RWPE2 (cell line): ENCODE data around the gene WWOX.

Experiments used
- ATAC-seq: fragments of 200-7000 bp; cut with Tn5 transposase; 3 replicates; pipeline ENCODE4 v1.9.1; 2021; ENCODE audit warnings: low read depth
- DNase-seq: peaks from one replicate; pipeline ENCODE4 v3.0.0-alpha.2; 2020; ENCODE audit warnings: low spot score
- H3K27ac ChIP-seq: fragments of 450-650 bp; 2 replicates; pipeline ENCODE4 v1.5.1; 2017; ENCODE audit warnings: mild to moderate bottlenecking; ENCODE audit not compliant: poor library complexity, severe bottlenecking
- H3K27me3 ChIP-seq: fragments of 250-450 bp; sonication (Bioruptor Pico); 2 replicates; pipeline ENCODE4 v1.5.1; 2021; ENCODE audit warnings: mild to moderate bottlenecking, moderate library complexity; ENCODE audit not compliant: insufficient read depth, poor library complexity, severe bottlenecking
- H3K36me3 ChIP-seq: fragments of 250-450 bp; sonication (Bioruptor Pico); 2 replicates; pipeline ENCODE4 v1.5.1; 2020; ENCODE audit warnings: low read depth, mild to moderate bottlenecking, moderate library complexity
- H3K4me1 ChIP-seq: fragments of 250-450 bp; sonication (Bioruptor Pico); 2 replicates; pipeline ENCODE4 v1.5.1; 2021; ENCODE audit warnings: mild to moderate bottlenecking, moderate library complexity; ENCODE audit not compliant: insufficient read depth, poor library complexity, severe bottlenecking
- H3K4me3 ChIP-seq: fragments of 250-450 bp; sonication (Bioruptor Pico); 2 replicates; pipeline ENCODE4 v1.5.1; 2021; ENCODE audit warnings: mild to moderate bottlenecking, moderate library complexity; ENCODE audit not compliant: severe bottlenecking
- H3K9me3 ChIP-seq: fragments of 250-450 bp; sonication (Bioruptor Pico); 2 replicates; pipeline ENCODE4 v1.5.1; 2021; ENCODE audit warnings: mild to moderate bottlenecking, moderate library complexity; ENCODE audit not compliant: severe bottlenecking
- TF ChIP-seq, protein P1 (sequence below): fragments of 450-650 bp; IDR thresholded peaks from one replicate; pipeline ENCODE4 v1.5.1; 2017; ENCODE audit warnings: mild to moderate bottlenecking, moderate library complexity; ENCODE audit not compliant: poor library complexity, severe bottlenecking

The WWOX gene

GRCh38 chr16:78738557-78738956 is 639.1 kb downstream of the WWOX start:
- no peak for ATAC-seq
- Histone ChIP-seq H3K27ac (no peak overlapping the region), H3K4me3 (no peak overlapping the region), H3K27me3 (no peaks in the 10 kb centered on the region), H3K9me3 (no peaks in the 10 kb centered on the region), H3K4me1 (no peaks in the 10 kb centered on the region), H3K36me3 (no peaks in the 10 kb centered on the region)
- TF ChIP-seq, protein P1, sequence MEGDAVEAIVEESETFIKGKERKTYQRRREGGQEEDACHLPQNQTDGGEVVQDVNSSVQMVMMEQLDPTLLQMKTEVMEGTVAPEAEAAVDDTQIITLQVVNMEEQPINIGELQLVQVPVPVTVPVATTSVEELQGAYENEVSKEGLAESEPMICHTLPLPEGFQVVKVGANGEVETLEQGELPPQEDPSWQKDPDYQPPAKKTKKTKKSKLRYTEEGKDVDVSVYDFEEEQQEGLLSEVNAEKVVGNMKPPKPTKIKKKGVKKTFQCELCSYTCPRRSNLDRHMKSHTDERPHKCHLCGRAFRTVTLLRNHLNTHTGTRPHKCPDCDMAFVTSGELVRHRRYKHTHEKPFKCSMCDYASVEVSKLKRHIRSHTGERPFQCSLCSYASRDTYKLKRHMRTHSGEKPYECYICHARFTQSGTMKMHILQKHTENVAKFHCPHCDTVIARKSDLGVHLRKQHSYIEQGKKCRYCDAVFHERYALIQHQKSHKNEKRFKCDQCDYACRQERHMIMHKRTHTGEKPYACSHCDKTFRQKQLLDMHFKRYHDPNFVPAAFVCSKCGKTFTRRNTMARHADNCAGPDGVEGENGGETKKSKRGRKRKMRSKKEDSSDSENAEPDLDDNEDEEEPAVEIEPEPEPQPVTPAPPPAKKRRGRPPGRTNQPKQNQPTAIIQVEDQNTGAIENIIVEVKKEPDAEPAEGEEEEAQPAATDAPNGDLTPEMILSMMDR = no peak
- DNase-seq = no peak

DNA sequence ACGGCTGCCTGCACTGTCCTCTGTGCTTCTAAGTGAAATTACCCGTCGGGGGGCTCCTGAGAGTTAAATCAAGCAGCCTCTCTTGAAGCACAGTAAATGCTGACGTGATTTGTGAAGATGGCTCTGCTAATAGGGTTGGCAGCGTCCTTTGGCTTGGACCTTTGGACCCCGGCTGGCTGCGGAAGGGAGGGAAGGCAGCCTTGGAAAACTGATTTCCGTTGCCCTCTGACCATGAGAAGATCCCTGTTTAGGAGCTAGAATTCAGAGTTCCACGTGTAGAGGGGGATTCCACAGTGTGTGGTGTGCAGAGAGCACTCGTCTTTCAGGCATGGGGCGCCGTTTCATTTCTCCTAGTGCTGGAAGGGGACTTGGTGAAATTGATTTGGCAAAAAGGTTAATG is 640.8 kb downstream of the WWOX start:
- ATAC-seq (no peak), DNase-seq (no peak)
- no peaks in the 10 kb centered on the region for H3K4me1 ChIP-seq
- TF ChIP-seq, protein P1 = no peak
- H3K36me3 ChIP-seq = no peaks in the 10 kb centered on the region
- no peaks in the 10 kb centered on the region for H3K9me3 ChIP-seq
- no peak overlapping the region for H3K4me3 ChIP-seq
- H3K27me3 ChIP-seq = no peaks in the 10 kb centered on the region
- H3K27ac ChIP-seq = no peak overlapping the region

DNA sequence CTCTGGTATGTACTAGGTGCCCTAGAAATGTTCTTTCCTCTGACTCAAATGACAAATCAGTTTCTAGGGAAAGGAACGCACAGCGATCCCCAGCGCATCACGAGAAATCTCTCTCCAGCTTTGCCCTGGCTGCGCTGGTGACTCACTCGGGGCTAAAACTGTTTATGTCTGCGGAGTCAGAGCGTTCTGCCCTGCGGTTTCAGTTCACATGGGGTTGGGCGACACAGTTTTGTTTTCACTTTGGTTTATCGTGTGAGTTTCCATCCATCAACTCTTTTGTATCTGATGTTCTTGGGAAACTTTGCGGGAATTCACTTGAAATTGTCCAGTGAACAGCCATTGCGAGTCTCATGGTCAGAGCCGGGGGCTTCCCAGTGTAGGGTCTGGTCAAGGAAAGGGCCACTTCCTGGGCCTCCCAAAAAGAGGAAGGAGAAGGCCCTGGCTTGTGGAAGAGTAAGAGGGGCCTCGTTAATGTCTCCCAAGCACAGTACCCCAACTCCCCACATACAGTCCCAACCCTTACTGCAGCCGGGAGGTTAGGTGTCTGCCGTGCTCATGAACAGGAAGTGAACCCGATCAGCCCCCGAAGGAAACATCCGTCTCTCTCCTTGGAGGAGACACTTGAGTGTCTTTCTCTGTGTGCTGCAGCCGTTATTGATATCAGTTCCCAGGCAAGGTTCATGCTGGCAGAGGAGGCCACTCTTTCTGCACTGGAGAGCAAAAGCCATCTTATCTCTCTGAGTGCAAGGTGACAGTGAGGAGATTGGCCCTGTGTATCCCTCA is 643.2 kb downstream of the WWOX start:
- no peak for ATAC-seq
- DNase-seq = no peak
- Histone ChIP-seq H3K27ac (no peak overlapping the region), H3K4me3 (no peak overlapping the region), H3K9me3 (no peaks in the 10 kb centered on the region), H3K27me3 (no peaks in the 10 kb centered on the region), H3K4me1 (no peaks in the 10 kb centered on the region), H3K36me3 (no peaks in the 10 kb centered on the region)
- TF ChIP-seq, protein P1 = no peak

- H3K4me1 ChIP-seq = peaks cover 6% of the 10 kb centered on the region
- H3K36me3 ChIP-seq = no peaks in the 10 kb centered on the region
- no peaks in the 10 kb centered on the region for H3K27me3 ChIP-seq
- H3K4me3 ChIP-seq = no peak overlapping the region
- ATAC-seq (no peak), DNase-seq (no peak)
- TF ChIP-seq, protein P1 = no peak
- no peak overlapping the region for H3K27ac ChIP-seq
- H3K9me3 ChIP-seq = no peaks in the 10 kb centered on the region
Measured at GRCh38 chr16:78743556-78743955, 644.1 kb downstream of the WWOX start.

DNA sequence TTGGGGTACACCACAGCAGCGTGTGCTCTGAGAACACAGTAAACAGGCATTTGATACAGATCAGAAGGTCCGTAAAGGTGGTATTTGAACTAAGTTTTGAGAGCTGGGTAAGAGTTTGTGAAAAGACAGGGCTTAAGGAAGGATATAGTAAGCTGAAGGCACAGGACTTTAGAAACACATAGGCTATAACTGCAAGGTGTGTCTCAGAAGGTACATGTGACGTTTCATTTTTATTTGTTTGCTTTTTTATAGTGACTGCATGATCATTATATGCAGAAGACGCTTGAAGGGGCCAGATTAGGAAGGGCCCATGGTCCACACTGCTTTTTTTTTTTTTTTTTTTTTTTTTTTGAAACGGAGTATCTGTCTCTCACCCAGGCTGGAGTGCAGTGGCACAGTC is 644.6 kb downstream of the WWOX start:
- H3K4me1 ChIP-seq = peaks cover 10% of the 10 kb centered on the region
- TF ChIP-seq, protein P1 = no peak
- DNase-seq = no peak
- H3K9me3 ChIP-seq = no peaks in the 10 kb centered on the region
- no peak overlapping the region for H3K27ac ChIP-seq
- no peak overlapping the region for H3K4me3 ChIP-seq
- ATAC-seq = no peak
- no peaks in the 10 kb centered on the region for H3K36me3 ChIP-seq
- H3K27me3 ChIP-seq = no peaks in the 10 kb centered on the region
